Keratinocyte (primary cell): ENCODE data around the gene UNKL.

Source experiments
- CTCF ChIP-seq, 3 experiments: IDR thresholded peaks in 1 of 3; conservative IDR thresholded peaks in 1 of 3; optimal IDR thresholded peaks in 1 of 3; 2 replicates in 2 of 3; 3 replicates in 1 of 3; pipeline versions ENCODE3 to v1.5.1; 2011; ENCODE audit warnings: low read length in 3 of 3, mild to moderate bottlenecking in 3 of 3, moderate library complexity in 2 of 3, control low read depth in 1 of 3, inconsistent platforms in 1 of 3; ENCODE audit not compliant: insufficient read depth in 2 of 3; ENCODE audit errors: extremely low read depth in 1 of 3
- EZH2 ChIP-seq: IDR thresholded peaks from one replicate; pipeline ENCODE4 v1.6.1; 2012; ENCODE audit warnings: inconsistent platforms, mild to moderate bottlenecking, low read length, moderate library complexity

GRCh38 chr16:1436731-1437355, 22.3 kb upstream of the UNKL start:
- TF ChIP-seq EZH2 (no peak), CTCF (optimal IDR thresholded peaks at IDR 0.05 in 1 of 3, IDR thresholded peaks at IDR 0.05 in 1 of 3, conservative IDR thresholded peaks at IDR 0.05 in 1 of 3; ENCODE audit: extremely low read depth in 1 of 3, insufficient read depth in 2 of 3, low read length in 3 of 3) (no peak)
